GF-D8 (cell line): ENCODE measurements around the gene CROCC2.

Experiments
- DNase-seq: peaks from one replicate; lab custom pipeline; 2025; lab: John Stamatoyannopoulos, UW

Gene CROCC2

GRCh38 chr2:240921311-240921994 lies 15.3 kb downstream of the CROCC2 start:
- no peak for DNase-seq

GRCh38 chr2:240921995-240922244 lies 15.8 kb downstream of the CROCC2 start:
- DNase-seq = no peak

- no peak for DNase-seq
These were observed 16.3 kb downstream of the CROCC2 start for GRCh38 chr2:240922245-240922981.

- DNase-seq = no peak
These were observed 16.9 kb downstream of the CROCC2 start for GRCh38 chr2:240922982-240923537.

- DNase-seq = no peak
These were observed 19.0 kb downstream of the CROCC2 start for GRCh38 chr2:240925191-240925567.

GRCh38 chr2:240925568-240926515 lies 19.7 kb downstream of the CROCC2 start:
- DNase-seq = no peak

GRCh38 chr2:240926516-240927389 lies 20.6 kb downstream of the CROCC2 start:
- DNase-seq = no peak

- no peak for DNase-seq
These were observed 21.2 kb downstream of the CROCC2 start for GRCh38 chr2:240927390-240927781.

- DNase-seq = no peak
These were observed 22.6 kb downstream of the CROCC2 start for GRCh38 chr2:240928476-240929363.

- DNase-seq = no peak
These were observed 23.4 kb downstream of the CROCC2 start for GRCh38 chr2:240929364-240930095.

- no peak for DNase-seq
These were observed 24.0 kb downstream of the CROCC2 start for GRCh38 chr2:240930096-240930630.

- DNase-seq = no peak
These were observed 24.6 kb downstream of the CROCC2 start for GRCh38 chr2:240930631-240931318.

- DNase-seq = no peak
These were observed 25.3 kb downstream of the CROCC2 start for GRCh38 chr2:240931319-240931949.

- DNase-seq = no peak
These were observed 26.0 kb downstream of the CROCC2 start for GRCh38 chr2:240932001-240932723.

GRCh38 chr2:240932724-240933047 lies 26.6 kb downstream of the CROCC2 start:
- DNase-seq = no peak

GRCh38 chr2:240933048-240933965 lies 27.2 kb downstream of the CROCC2 start:
- DNase-seq = no peak
